HEK293 (cell line): ENCODE results near the gene TEX53.

Source experiments
- CTCF ChIA-PET: fragments of 350-600 bp; formaldehyde crosslinking; extraction: SDS; loops from one replicate; lab custom pipeline; 2021; ENCODE audit warnings: antibody characterized with exemption; lab: Yijun Ruan, JAX
- POLR2A ChIA-PET: fragments of 300-600 bp; formaldehyde crosslinking; extraction: SDS; loops from one replicate; lab custom pipeline; 2020; ENCODE audit warnings: antibody characterized with exemption, inconsistent platforms; lab: Yijun Ruan, JAX
- H3K27ac ChIP-seq: fragments of 200-500 bp; sonication (Bioruptor generic); 2 replicates; pipeline ENCODE4 v1.5.1; 2014; ENCODE audit warnings: low read depth, low read length, control low read depth, inconsistent platforms; ENCODE audit errors: extremely low read depth
- H3K36me3 ChIP-seq, 2 experiments: fragments of 200-500 bp in 1 of 2; sonication (Bioruptor generic) in 1 of 2; 1 replicate in 1 of 2; 2 replicates in 1 of 2; pipeline ENCODE4 v1.5.1; 2014 to 2017; ENCODE audit warnings: inconsistent platforms in 2 of 2, low read length in 2 of 2; ENCODE audit not compliant: control insufficient read depth in 2 of 2, insufficient read depth in 1 of 2
- H3K4me1 ChIP-seq: fragments of 200-500 bp; sonication (Bioruptor generic); 2 replicates; pipeline ENCODE4 v1.5.1; 2014; ENCODE audit warnings: mild to moderate bottlenecking, low read length, inconsistent platforms; ENCODE audit not compliant: control insufficient read depth, insufficient read depth
- H3K4me3 ChIP-seq: 2 replicates; pipeline ENCODE4 v1.5.1; 2011; ENCODE audit warnings: low read depth, mild to moderate bottlenecking, control low read depth, low read length, moderate library complexity
- H3K9me3 ChIP-seq: fragments of 200-500 bp; sonication (Bioruptor generic); 2 replicates; pipeline ENCODE4 v1.5.1; 2014; ENCODE audit warnings: low read depth, low read length, inconsistent platforms; ENCODE audit not compliant: control insufficient read depth, insufficient read depth
- GLIS2 ChIP-seq: fragments of 450-650 bp; formaldehyde crosslinking; IDR thresholded peaks from 2 replicates; pipeline ENCODE4 v1.5.1; 2016; ENCODE audit warnings: missing biosample characterization, missing genetic modification characterization
- HOXA7 ChIP-seq: sonication (generic); formaldehyde crosslinking; IDR thresholded peaks from 2 replicates; pipeline ENCODE4 v1.8.1; 2022; ENCODE audit warnings: missing genetic modification reagents, borderline replicate concordance
- MYNN ChIP-seq: fragments of 450-650 bp; formaldehyde crosslinking; IDR thresholded peaks from 2 replicates; pipeline ENCODE4 v1.5.1; 2016; ENCODE audit warnings: missing biosample characterization, missing genetic modification characterization, borderline replicate concordance
- OVOL3 ChIP-seq: fragments of 450-650 bp; formaldehyde crosslinking; IDR thresholded peaks from 2 replicates; pipeline ENCODE4 v1.5.1; 2016; ENCODE audit warnings: missing biosample characterization, missing genetic modification characterization
- SP2 ChIP-seq: fragments of 450-650 bp; formaldehyde crosslinking; IDR thresholded peaks from 2 replicates; pipeline ENCODE4 v1.5.1; 2016; ENCODE audit warnings: missing biosample characterization, missing genetic modification characterization
- SP7 ChIP-seq: fragments of 450-650 bp; formaldehyde crosslinking; IDR thresholded peaks from 2 replicates; pipeline ENCODE4 v1.5.1; 2016; ENCODE audit warnings: missing biosample characterization, missing genetic modification characterization
- ZEB2 ChIP-seq: fragments of 450-650 bp; formaldehyde crosslinking; IDR thresholded peaks from 2 replicates; pipeline ENCODE4 v1.5.1; 2016; ENCODE audit warnings: missing biosample characterization, missing genetic modification characterization
- ZNF175 ChIP-seq: fragments of 450-650 bp; formaldehyde crosslinking; IDR thresholded peaks from 2 replicates; pipeline ENCODE4 v1.5.1; 2016; ENCODE audit warnings: missing biosample characterization, missing genetic modification characterization
- ZNF37A ChIP-seq: fragments of 450-650 bp; IDR thresholded peaks from 2 replicates; pipeline ENCODE4 v1.5.1; 2018; ENCODE audit warnings: missing biosample characterization, missing genetic modification characterization
- ZNF514 ChIP-seq: fragments of 450-650 bp; formaldehyde crosslinking; IDR thresholded peaks from 2 replicates; pipeline ENCODE4 v1.5.1; 2016; ENCODE audit warnings: missing biosample characterization, missing genetic modification characterization
- ZNF558 ChIP-seq: fragments of 450-650 bp; formaldehyde crosslinking; IDR thresholded peaks from 2 replicates; pipeline ENCODE4 v1.5.1; 2016; ENCODE audit warnings: missing biosample characterization, missing genetic modification characterization
- ZNF561 ChIP-seq: fragments of 450-650 bp; IDR thresholded peaks from 2 replicates; pipeline ENCODE4 v1.5.1; 2018; ENCODE audit warnings: missing biosample characterization, missing genetic modification characterization, borderline replicate concordance
- ZNF623 ChIP-seq: fragments of 450-650 bp; formaldehyde crosslinking; IDR thresholded peaks from 2 replicates; pipeline ENCODE4 v1.5.1; 2016; ENCODE audit warnings: missing biosample characterization, missing genetic modification characterization
- ZNF629 ChIP-seq: fragments of 450-650 bp; formaldehyde crosslinking; IDR thresholded peaks from 2 replicates; pipeline ENCODE4 v1.5.1; 2017; ENCODE audit warnings: missing biosample characterization, missing genetic modification characterization
- TF ChIP-seq, protein P1 (sequence below): fragments of 450-650 bp; formaldehyde crosslinking; IDR thresholded peaks from 2 replicates; pipeline ENCODE4 v1.5.1; 2017; ENCODE audit warnings: missing biosample characterization, missing genetic modification characterization

Gene TEX53

GRCh38 chr9:114626415-114627020 is 31.1 kb downstream of the TEX53 start:
- Histone ChIP-seq H3K9me3 (no peaks in the 10 kb centered on the region), H3K4me3 (no peak overlapping the region), H3K36me3 (peaks cover 0 to 52% of the 10 kb centered on the region in 2 experiments; a peak in 2 of 3 replicates), H3K4me1 (no peaks in the 10 kb centered on the region), H3K27ac (no peak overlapping the region)
- POLR2A ChIA-PET = interaction anchor here (0.7 kb wide), 1 partner anchor 39 kb away, joined by 4 read pairs; the partner anchor contains the start of gene ATP6V1G1
- CTCF ChIA-PET = interaction anchor here (0.9 to 1.9 kb wide), 2 partner anchors 27 to 35 kb away, joined by 3 to 4 read pairs; no protein-coding TSS in a partner anchor
- no peak for TF ChIP-seq HOXA7 (CRISPR knock-in tag)
- no peak for TF ChIP-seq ZNF175 (tag by site-specific recombination)
- no peak for TF ChIP-seq SP7

DNA sequence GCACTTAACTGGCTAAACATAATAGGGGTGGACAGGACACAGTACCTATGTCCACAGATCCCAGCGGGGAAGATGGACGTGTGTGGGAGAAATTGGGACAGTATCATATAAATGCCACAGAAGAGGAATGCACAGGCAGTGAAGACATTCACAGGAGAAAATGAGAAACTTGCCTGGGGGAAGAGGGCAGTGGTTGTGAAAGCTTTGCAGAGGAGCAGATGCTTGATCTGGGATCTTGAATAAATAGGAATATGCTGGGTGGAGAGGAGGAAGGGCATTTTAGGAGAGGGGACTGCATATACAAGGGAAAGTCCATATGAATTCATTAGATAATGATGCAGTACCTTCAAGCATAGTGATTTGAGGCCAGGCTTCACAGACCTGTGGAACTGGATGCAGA is 32.9 kb downstream of the TEX53 start:
- TF ChIP-seq ZNF37A (no peak), ZNF561 (tag by site-specific recombination) (no peak), OVOL3 (tag by site-specific recombination) (no peak), ZNF514 (no peak), MYNN (tag by site-specific recombination) (no peak)
- ChIA-PET POLR2A (interaction anchor here (0.9 kb wide), 1 partner anchor 37 kb away, joined by 4 read pairs; the partner anchor contains the start of gene ATP6V1G1), CTCF (interaction anchor here (0.5 to 1.9 kb wide), 4 partner anchors 9 to 967 kb away, joined by 3 to 6 read pairs (median 3); no protein-coding TSS in a partner anchor)
- no peaks in the 10 kb centered on the region for H3K4me1 ChIP-seq
- H3K9me3 ChIP-seq = no peaks in the 10 kb centered on the region
- H3K27ac ChIP-seq = no peak overlapping the region
- H3K4me3 ChIP-seq = no peak overlapping the region
- peaks cover 0 to 38% of the 10 kb centered on the region in 2 experiments; a peak in 2 of 3 replicates for H3K36me3 ChIP-seq

GRCh38 chr9:114621975-114622609 is 35.5 kb downstream of the TEX53 start:
- no peaks in the 10 kb centered on the region for H3K9me3 ChIP-seq
- H3K4me1 ChIP-seq = no peaks in the 10 kb centered on the region
- H3K4me3 ChIP-seq = no peak overlapping the region
- H3K36me3 ChIP-seq = peaks cover 0 to 25% of the 10 kb centered on the region in 2 experiments; a peak in 2 of 3 replicates
- no peak for TF ChIP-seq ZNF629
- TF ChIP-seq, protein P1, sequence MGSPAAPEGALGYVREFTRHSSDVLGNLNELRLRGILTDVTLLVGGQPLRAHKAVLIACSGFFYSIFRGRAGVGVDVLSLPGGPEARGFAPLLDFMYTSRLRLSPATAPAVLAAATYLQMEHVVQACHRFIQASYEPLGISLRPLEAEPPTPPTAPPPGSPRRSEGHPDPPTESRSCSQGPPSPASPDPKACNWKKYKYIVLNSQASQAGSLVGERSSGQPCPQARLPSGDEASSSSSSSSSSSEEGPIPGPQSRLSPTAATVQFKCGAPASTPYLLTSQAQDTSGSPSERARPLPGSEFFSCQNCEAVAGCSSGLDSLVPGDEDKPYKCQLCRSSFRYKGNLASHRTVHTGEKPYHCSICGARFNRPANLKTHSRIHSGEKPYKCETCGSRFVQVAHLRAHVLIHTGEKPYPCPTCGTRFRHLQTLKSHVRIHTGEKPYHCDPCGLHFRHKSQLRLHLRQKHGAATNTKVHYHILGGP (tag by site-specific recombination) = peak; percentile 79
- no peak for TF ChIP-seq ZEB2
- TF ChIP-seq GLIS2 (tag by site-specific recombination) = no peak
- no peak for TF ChIP-seq SP2 (tag by site-specific recombination)
- TF ChIP-seq, all 188 proteins: peak for 1
- POLR2A ChIA-PET = no interaction called here
- CTCF ChIA-PET = interaction anchor here (0.9 to 1.9 kb wide), 2 partner anchors 31 to 216 kb away, joined by 5 to 6 read pairs; no protein-coding TSS in a partner anchor
- no peak overlapping the region for H3K27ac ChIP-seq

DNA sequence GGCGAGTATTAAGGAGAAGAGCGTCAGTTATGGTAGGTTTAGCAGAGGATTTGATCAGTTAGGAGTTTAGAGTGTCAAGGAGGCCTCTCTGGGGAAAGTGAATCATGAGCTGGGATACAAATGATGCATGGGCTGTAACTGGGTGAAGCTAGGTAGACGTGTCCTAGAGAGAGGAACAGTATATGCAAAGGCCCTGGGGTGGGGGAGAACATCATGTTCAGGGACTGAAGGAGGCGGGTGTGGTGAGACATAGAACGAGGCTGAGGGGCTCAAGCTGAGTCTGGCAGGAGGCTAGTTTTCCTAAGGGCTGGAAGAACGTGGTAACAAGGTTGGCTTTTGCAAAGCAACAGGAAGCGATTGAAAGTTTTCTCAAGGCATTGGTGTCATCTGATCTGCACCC is 36.0 kb downstream of the TEX53 start:
- H3K27ac ChIP-seq = no peak overlapping the region
- H3K4me3 ChIP-seq = no peak overlapping the region
- H3K9me3 ChIP-seq = no peaks in the 10 kb centered on the region
- no peaks in the 10 kb centered on the region for H3K4me1 ChIP-seq
- H3K36me3 ChIP-seq = peaks cover 0 to 21% of the 10 kb centered on the region in 2 experiments; a peak in 2 of 3 replicates
- TF ChIP-seq ZNF623 (tag by site-specific recombination) (peak; percentile 90), ZNF558 (tag by site-specific recombination) (no peak)
- POLR2A ChIA-PET = no interaction called here
- CTCF ChIA-PET = interaction anchor here (1.9 kb wide), 1 partner anchor 32 kb away, joined by 6 read pairs; no protein-coding TSS in a partner anchor
